Forelimb muscle (tissue), 1 donor: ENCODE measurements around the gene TRAF7. TPM values are rescaled to one million over a fixed set of nuclear protein-coding genes. Genes with fewer than 3 reads are reported as not detected.
A peak's percentile ranks its signal among the peaks of the same experiment; 100 is the strongest.

ENCODE experiments used
- DNase-seq: peaks from one replicate; pipeline ENCODE4 v3.0.0-alpha.2; 2013; ENCODE audit warnings: low read depth
- polyA plus RNA-seq: library from polyadenylated mRNA; unstranded; fragments of 120-200 nt; gene quantifications from one replicate; pipeline ENCODE4 v1.2.1, GENCODE V29; 2013; ENCODE audit not compliant: insufficient read length

Gene TRAF7
- polyA plus RNA-seq, 1 donor, result 43.7 TPM

DNA sequence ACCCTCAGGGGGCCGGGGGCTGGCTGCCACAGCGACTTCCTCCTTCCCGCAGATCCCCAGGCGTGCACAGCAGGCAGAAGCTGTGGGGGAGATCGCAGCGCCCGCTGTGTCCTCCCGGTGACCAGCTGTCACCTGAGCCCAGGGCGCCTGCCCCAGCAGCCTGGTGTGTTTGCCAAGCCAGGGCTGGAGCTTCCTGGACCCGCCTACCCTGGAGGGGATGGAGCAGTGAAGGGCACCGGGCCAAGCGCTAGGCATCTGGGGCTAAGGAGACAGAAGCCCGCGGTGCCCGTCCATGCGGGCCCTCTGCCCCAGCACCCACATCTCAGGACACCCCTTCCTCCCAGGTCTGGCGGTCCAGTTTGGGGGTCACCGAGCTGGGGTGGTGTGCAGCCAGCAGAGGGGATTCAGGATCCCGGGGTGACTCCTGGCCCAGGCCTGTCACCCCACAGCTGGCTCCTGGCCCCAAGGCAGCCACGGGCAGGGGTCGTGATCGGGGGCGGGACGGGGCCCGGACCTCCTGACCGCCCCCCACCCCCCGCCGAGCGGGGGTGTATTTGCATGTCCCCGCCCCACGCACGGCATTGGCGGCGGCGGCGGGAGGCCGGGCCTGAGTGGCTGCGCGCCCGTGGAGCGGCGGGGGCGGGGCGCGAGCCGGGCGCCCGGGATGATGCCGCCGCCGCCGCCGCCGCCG lies 7.5 kb upstream of the TRAF7 start, which contains the start of gene RAB26:
TSS of gene RAB26 (plus strand) at position 645 of the 691 bp plus-strand sequence. CDS start 159 bp downstream, outside the sequence.
- no peak for DNase-seq

DNA sequence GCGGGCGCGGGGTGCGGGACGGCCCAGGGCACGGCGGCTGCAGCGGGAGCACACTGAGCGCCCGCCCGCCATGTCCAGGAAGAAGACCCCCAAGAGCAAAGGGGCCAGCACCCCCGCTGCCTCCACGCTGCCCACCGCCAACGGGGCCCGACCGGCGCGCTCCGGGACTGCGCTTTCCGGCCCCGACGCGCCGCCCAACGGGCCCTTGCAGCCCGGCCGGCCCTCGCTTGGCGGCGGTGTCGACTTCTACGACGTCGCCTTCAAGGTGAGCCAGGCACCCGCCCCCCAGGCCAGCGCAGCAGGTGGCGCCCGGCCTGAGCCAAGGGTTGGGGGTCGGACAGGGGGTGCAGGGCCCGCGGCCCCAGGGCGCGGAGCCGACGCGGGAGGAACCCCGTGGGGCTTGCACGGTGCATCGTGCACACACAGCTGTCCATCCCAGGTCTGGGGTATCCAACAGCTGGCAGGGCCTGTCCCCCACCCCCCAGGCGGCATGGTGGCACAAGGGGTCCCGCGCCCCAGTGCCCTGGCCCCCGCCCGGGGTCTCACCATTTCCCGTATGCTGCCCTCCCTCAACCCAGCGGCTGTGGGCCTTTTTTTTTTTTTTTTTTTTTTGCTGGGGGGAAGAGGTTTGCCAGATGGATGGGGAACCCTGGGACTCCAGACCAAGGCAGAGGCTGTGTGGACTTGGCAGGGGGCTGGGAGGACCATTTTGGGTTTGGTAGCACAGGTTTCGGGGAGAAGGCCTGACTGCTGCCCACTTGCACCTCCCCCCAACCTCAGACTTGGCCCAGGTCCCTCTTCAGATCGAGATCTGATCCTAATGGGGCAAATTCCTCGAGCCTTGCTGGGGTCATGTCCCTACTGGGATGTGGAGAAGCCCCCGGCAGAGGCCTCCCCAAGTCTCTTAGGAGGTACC lies 6.6 kb upstream of the TRAF7 start:
- DNase-seq, result no peak

DNA sequence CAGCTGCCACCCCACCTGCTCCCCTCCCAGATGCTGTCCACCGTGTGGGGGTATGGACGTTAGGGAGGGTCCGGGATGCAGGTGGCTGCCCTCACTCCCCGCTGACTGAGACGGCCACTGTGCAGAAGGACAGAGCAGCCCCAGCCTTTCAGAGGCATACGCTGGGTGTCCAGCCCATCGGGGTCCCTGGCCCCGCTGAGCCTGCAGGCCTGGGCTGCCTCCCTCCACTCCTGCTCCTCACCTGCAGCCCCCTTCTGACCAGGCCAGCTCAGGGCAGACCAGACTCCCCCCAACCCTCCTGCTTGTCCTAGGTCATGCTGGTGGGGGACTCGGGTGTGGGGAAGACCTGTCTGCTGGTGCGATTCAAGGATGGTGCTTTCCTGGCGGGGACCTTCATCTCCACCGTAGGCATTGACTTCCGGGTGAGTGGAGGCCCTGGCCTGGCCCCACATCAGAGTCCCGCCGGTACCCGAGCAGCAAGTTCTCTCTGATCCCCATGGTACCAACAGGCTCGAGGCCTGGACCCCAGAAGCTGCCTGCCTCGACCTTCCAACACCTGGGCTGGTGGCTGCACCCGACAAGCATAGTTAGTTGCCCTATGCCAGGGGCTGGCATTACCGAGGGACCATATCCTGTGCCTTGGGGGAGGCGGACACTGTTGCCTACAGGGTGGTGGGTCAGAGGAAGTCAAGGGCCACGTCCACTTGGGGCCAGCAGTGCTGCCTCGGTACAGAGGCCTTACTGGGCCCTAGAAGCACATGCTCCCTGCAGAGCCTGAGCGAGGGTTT lies 5.8 kb upstream of the TRAF7 start:
- DNase-seq, result no peak

DNA sequence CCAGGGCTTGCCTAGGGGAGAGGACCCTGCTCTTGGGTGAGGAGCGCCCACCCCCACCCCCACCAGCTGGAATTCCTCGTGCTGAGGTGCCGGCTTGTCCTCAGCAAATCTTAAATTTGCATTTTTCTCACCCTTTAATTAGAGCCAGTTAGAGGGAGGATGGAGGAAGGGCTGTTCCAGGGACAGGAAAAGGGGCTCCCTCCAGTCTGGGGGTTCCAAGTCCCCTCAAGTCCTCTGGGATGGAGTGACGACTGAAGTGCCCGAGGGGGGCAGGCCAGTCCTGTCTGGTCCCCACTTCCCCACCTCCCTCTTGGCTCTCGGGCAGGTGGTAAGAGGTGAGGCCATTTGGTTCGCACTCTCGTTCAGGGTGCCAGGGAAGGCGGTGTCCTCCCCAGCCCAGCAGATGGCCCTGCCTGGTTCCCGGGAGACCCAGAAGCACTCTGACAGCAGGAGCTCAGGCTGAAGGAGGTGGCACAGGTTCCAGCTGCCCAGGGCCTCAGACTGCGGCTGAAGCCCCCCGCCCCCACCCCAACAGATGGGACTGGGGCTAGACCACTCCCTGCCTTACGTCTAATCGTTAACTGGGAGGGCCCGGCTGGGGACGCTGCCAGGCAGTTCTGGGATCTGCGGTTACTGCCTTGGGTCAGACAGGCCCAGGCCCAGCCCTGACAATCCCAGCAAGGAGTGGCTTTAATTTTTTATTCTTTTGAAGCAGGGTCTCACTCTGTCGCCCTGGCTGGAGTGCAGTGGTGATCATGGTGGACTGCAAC lies 5.0 kb upstream of the TRAF7 start:
- no peak for DNase-seq

DNA sequence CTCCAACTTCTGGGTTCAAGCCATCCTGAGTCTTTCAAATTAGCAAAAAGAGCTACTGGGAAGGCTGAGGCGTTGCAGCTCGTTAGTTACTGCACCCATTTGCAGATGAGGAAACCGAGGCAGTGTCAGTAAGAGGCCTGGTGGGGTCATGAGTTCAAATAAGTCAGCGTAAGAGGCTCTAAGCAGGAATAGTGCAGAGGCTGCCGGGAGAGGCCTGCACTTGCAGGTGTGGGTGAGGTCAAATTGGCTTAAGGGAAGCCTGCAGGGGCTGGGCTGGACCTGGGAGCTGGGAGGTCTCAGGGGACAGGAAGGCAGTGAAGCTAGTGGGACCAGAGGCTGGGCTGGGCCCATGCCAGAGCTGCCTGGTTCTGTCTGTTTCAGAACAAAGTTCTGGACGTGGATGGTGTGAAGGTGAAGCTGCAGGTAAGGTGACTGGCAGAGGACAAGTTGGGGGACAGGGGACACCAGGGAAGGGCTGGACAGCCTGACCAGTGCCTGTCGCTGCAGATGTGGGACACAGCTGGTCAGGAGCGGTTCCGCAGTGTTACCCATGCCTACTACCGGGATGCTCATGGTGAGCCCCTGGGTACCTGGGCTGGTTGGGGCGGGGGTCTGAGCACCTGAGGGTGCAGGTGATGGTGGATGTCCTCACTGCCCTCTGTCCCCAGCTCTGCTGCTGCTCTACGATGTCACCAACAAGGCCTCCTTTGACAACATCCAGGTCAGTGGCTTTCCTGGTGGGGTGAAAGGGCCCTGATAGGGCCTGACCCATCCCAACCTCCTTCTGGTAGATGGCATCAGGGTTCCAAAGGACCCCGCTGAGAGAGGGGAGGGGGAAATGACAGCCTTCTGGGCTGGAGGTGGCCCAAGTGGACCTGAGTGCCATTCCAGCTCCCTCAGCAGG lies 4.1 kb upstream of the TRAF7 start:
- DNase-seq, result no peak

DNA sequence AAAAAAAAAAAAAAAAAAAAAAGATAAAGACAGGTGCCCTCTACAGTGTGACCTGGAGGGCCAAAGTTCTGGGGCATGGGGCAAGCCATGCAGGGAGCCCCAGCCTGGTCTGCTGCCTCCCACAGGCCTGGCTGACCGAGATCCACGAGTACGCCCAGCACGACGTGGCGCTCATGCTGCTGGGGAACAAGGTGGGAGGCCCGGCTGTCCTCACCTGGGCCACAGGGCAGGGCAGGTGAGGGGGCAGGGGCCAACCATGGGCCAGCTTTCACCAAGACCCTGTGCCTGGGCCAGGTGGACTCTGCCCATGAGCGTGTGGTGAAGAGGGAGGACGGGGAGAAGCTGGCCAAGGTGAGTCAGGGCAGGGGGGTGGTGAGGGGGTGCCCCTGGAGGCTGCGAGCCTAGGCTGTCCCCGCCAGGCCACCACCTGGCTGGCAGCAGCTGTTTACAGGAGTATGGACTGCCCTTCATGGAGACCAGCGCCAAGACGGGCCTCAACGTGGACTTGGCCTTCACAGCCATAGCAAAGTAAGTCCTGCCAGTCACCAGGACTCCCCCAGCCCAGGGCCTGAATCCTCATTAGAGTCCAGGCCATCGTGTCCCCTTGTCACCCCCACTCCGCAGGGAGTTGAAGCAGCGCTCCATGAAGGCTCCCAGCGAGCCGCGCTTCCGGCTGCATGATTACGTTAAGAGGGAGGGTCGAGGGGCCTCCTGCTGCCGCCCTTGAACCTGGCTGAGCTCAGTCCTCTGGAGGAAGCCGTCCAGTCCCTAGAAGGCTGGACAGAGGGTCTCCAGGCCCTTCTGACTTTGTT lies 2.7 kb upstream of the TRAF7 start:
- DNase-seq, result no peak

DNA sequence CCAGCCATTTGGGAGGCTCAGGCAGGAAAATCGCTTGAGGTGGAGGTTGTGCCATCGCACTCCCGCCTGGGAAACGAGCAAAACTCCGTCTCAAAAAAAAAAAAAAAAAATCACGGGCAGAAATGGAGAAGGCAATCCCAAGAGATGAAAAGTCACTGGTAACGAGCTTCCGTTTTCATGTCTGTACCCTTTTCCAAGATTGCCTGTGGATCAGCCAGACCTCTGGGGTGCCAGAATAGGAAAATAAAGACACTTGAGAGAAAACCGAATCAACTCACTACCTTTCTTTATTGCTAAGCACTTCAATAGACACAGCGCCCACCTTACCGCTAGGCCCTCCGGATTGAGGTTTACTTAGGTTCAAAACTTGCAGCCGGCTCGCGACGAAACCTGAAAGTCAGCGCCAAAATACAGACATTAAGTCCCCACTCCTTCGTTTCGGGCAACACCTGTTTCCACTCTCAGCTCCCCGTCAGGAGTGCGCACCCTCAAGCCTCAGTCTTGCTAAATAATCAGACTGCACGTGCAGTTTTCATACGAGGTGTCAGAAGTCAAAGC lies 970 bp upstream of the TRAF7 start:
- DNase-seq, result no peak

DNA sequence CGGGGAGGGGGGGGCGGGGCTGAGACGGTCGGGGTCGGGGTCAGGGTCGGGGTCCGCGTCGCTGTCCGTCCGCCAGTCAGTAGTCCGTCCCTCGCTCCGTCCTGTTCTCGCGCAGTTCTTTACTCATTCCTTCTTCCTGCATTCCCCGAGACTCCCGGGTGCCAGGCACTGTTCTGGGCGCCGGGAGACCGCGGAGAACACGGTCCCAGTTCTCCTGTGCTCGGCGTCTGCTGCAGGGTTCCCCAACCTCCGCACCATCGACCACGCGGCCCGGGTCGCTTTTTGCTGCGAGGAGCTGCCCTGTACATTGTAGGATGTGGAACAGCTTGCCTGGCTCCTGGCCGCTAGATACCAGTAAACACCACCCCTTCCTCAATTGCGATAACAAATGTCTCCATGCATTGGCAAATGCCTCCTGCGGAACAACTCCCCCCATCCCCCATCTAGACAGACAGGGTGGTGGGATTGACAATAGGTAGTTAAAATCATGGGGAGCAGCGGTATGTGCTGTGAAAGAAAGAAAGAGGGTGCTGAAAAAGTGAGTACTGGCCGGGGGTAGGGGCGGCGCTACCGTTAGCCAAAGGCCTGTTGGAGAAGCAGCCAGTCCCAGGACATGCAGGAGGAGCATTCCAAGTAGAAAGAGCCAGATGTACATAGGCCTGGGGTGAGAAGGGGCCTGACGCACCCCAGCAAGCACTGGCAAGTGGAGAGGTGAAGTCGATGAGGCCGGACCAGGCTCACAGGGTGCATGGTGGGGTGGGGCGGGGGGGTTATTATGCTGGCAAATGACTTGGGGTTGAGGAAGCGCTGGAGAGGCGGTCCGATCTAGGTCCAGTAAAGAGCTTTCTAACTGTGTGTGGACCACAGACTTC lies 631 bp downstream of the TRAF7 start:
- no peak for DNase-seq

DNA sequence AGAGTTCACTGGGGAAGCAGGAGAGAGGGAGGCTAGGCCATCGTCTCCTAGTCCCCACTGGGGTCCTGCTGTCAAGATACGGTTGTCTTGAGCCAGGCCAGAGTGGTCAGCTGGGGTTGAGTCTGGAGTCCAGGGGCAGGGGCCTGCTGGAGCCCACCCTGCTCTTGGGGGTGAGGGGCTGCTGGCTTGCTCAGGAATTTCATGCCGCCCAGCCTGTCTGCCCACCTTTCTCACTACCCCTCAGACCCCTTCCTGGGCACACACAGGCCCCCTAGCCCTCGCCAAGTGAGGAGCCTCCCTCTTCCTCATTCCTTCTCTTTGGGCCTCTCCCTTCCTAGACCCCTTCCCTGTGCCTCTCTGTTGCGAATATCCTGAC lies 1.3 kb downstream of the TRAF7 start:
- DNase-seq, result no peak

DNA sequence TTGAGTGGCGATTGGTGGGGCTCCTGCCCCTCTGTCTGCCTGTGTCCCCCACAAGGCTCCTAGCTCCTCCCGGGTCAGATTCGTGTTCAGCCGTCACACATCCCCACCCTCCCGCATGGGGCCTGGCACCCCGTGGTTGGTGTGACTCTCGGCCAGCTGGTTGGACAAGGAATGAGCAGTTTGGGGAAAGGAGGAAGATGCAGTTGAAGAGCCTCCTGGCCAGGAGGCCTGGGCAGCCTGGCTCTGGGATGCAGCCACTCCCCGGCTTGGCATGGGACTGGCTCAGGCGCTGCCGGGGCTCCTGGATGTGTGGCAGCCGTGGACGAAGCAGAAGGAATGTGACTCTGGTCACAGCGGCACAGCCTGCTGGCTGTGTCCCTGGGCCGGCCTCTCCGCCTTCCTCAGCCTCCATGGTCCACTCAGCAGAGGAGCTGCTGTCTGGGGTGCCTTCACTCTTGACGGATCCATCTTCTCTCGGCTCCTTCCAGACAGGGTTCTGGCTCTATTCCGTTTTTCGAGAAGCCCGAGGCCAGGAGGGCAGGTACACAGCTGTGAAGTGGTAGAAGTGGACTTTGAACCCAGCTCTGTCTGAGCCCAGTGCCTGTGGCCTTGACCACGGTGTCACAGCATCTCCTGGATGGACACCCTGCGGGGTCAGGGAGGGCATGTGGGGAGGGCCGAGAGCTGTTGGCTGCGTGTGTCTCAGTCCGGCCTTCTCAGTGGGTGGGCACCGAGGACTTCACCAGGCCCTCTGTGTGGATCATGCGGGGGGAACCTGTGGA lies 2.1 kb downstream of the TRAF7 start:
- DNase-seq, result no peak

DNA sequence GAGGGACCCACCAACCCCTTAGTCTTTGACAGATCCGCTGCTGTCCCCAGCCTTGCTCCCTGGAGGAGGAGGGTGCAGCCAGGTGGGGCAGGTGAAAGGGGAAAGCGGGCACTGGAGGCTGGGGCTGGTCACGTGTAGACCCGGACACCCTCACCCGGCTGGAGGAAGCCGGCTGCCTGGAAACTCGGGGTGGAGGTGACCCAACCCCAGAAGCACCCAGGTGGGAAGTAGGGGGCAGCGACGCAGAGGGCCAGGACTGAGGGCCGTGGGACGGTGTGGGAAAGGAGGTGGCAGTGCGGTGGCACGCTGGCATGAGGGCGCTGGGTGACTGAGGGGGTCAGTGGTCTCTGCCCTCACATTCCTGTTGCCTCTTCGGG lies 2.7 kb downstream of the TRAF7 start:
- no peak for DNase-seq

DNA sequence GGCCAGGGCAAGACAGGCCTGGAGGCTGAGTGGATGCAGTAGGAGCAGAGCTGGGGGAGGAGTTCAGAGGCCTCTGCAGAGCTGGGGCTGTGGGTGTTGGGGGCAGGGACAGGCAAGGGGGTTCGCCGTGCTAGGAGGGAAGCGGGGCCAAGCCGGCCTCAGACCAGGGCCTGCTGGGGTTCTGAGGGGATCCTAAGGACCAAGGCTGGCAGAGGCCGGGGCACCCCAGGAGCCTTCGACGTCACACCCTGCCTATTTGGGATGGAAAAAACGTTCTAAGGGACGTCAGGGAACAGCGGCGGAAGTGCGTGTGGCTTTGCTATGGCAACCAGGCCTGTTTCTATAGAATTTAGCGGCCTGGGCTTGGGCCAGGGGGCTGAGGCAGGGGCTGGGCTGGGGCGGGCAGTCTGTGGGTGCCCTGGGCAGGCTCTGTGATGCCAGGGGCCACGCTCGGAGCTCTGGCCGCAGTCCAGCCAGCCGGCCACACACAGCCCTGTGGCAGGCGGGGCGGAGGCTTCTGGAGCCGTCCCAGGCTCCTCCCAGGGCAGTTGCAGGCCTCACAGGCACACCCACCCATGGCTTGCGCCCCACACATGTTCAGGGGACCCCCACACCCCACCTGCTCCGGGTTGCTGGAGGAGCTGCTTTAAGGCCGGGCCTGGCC lies 3.7 kb downstream of the TRAF7 start:
- peak; percentile 46 for DNase-seq

DNA sequence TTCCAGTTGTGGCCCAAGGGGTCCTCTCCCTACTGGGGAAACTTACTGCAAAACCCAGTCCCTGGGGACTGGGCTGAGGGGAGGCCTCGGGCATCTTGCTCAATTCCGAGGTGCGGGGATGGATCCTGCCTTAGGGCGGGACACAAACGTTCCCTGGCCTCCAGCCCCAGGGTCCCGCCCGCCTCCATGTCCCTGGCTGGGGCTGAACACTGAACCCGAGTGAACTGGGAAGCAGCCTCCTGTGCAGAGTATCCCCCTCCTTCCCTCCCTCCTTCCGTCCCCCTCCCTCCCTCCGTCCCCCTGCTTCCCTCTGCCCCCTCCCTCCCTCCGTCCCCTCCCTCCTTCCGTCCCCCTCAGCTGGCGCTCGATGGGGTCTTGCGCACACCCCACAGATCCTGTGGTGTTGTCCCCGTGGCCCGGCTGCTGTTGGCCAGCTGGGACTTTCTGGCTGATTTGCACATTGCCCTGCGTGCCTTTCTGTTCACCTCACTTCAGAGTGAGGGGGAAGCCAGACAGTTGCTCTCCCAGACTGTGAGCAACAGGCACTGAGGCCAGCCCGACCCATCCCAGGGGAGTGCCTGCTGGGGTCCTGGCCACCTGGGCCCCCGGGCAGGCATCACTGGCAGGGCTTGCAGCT lies 5.5 kb downstream of the TRAF7 start:
- no peak for DNase-seq

DNA sequence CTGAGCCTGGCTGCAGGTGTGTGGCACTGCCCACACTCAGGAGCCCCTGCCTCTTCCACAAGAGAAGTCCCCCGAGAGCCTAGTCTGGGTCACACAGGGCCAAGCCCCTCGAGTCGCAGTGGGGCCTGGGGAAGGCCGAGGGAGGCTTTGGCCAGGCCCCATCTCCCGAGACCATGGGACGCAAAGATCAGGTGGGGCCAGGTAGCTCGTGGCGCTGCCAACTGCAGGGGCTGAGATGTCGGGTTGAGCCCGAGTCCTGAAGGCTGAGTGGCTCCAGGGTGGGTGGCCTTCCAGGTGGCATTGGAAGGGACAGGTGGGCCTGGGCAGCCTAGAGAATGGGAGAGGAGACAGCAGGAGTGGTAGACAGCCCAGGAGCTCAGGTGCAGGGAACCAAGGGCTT lies 6.3 kb downstream of the TRAF7 start:
- no peak for DNase-seq

DNA sequence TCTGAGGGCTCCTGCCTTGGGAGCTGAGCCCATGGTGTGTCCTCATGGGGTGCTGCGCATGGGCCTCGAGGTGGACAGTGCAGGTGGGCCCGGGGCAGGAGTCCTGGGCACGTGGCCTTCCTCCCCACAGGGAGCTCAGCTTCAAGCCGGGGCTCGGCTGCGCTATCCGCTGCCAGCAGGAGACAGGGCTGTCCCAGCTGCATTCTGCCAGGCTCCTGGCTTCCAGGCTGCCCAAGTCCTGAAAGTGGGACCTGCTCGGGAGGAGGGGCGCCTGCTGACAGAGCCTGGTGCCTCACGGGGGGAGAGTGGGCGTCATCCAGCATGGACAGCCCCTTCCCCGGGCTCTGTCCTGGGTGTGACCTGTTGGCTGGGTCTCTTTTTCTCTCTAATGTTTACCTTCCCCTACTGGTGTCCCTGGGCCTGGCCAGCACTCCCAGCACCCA lies 7.1 kb downstream of the TRAF7 start:
- no peak for DNase-seq

DNA sequence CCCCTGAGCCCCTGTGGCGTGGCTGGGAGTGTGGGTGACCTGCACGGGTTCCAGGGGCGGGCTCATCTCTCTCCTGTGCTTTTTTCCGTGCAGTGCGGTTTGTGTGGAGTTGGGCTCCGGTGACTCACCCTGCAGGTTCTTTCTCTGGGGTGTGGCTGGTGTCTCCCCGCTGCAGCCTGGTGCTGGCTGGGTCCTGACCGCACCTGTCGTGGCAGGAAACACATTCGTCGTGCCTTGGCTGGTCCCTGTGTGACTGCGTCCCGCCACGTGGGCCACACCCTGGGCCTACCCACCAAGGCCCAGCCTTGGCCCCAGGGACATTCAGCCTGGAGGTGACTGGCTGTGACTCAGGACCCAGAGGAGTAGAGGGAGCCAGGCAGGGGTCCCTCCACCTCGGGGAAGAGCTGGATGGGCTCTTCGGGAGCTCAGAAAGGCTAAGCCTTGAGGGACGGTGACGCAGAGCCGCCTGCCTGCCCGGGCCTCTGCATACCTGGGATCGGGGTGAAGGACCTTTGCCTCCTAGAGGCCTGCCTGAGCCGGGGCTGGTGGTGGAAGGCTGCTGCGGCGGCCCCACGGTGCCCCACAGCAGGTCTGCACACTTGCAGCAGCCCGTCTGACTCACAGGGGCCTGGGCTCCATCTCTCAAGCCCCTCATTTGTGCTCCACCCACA lies 7.8 kb downstream of the TRAF7 start:
- DNase-seq, result no peak
